ENCODE measurements around the gene GSK3A.

Gene GSK3A

GRCh38 chr19:42279902-42280814 is 37.8 kb upstream of the GSK3A start:
- peak; percentile 90 for DNase-seq

DNA sequence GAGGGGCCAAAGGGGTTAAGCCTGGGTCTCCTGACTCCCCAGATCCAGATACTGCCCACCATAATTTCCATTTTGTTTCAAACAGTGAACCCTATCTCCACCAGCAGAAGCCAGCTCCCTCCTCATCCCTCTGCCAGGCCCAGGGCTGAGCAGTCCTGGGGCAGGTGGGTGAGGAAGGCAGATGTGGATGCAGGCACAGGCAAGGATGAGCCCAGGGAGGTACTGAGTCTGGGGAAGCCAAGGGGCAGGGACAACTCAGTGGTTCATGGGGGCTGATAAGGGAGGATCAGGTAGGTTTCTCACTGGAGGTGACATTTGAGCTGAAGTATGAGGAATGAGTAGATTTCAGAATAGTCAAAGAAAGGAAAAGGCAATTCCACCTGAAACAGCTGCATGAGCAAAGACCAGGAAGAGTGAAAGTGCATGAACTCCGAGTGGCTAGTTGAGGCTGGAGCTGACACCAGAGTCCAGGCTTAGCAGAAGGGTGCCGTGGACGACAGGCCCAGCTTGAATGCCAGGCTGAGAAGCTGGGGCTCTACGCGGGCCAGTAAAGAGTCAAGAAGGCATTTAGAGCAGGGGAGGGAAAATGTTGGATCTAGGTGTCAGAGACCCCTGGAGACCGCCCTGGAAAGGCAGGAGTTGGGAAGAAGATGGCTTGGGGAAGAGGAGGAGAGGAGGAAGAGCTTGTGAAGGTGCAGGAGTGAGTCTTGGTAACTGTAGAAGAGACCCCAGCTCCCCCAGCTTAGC is 36.9 kb upstream of the GSK3A start:
- DNase-seq = no peak

DNA sequence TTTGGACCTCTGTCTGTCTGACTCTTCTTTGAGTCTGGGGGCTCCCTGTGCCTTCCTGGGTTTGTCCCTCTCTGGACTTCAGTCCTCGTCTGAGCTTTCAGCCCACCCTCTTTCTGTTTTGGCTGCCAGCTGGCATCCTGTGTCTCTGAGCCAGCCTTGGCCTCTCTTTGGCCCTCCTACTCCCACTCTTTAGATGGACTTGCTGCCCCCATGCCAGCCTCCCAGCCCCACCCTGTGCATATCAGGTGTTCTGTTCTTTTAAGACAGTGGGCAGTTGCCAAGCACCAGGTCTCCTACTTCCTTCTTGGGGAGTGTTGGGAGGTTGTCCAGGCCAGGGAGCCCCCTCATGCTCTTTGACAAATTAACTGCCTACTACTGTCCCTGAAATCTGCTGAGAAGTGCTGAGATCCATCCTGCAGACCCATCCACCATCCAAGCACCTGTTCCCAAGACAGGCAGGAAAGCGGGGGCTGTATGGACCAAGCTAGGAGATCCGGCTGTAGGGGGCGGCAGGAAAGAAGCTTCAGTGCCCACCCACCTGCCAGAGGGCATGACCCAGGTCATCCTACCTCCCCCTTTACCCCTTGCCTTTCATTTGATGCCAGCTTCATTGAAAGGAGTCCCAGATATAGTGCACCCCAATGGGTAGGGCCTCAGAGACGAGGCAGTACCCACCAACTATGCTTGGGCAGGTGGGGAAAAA is 36.2 kb upstream of the GSK3A start:
- DNase-seq = no peak

DNA sequence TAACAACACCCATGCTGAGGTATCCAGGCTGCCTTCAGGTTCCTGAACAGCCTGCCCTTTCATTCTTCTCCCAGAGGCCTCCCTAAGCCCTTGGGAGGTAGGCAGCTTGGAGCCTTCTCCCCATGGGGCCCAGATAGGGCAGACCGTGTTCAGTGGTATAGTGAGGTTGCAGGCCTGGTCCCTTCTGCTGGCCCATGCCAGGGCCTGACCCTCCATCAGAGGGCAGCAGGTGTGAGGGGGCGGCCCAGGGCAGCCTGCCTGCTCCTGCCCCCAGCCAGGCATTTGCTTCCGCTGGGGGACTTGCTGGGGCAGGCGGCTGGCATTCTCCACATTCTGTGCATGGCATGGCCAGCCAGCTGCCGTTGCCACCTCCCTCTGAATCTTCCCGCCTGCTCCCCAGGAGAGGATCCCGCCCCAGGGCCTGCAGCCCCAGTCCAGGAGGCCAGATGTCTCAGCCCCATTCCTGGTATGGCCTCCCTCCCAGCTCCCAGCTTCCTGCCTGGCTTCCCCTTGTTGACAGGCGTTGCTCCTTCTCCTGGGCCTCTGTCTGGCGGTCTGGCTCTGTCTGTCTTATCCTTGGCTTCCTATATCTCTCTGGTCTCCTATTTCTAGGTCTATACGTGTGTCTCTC is 35.5 kb upstream of the GSK3A start:
- DNase-seq = no peak

DNA sequence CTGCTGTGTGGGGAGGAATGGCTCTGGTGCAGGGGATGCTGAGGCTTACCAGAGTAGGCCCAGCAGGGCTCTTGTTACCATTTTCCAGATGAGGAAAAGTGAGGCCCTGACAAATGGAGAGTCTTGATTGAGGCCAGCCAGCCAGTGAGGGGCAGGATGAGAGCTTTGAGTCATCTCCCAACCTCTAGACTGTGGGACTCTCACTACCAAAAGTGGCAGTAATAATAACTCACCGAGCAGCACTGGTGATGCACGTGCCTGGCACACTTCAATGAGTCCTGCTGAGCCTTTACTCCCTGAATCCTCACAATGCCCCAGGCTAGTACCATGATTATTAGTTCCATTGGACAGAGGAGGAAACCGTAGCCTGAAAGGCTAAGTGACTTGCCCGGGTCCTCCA is 34.4 kb upstream of the GSK3A start:
- no peak for DNase-seq

- no peak for DNase-seq
These were observed 33.9 kb upstream of the GSK3A start for GRCh38 chr19:42276284-42276683.

DNA sequence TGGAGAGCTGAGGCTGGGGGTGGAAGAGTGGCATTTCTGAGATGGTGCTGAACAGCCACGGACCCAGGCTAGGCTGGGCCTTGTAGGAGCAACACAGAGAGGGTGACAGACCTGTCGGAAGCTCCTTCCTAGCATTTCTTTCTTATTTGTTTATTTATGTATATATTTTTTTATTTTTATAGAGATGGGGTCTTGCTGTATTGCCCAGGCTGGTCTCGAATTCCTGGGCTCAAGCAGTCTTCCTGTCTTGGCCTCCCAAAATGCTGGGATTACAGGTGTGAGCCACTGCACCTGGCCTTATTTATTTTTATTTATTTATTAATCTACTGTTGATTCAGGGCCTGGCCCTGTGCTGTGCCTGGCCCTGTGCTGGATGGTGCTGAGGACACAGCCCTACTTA is 33.1 kb upstream of the GSK3A start:
- no peak for DNase-seq

DNA sequence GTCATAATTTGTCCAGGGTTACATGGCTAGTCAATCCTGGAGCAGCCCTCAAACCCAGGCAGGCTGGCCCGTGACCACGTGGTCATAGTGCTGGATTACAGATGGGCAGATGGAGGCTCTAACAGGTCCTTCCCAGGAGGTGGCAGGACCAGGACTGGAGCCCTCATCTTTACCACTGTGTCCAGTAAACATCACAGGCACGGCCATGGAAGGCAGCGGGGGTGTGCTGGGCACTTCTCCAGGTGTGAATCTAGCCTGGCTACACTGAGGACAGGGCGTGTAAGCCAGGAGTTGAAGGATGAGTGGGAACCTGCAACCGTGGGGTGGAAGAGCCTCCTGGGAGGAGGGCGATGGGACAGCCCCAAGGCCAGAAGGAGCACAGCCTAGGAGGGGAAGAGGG is 32.7 kb upstream of the GSK3A start:
- DNase-seq = no peak

DNA sequence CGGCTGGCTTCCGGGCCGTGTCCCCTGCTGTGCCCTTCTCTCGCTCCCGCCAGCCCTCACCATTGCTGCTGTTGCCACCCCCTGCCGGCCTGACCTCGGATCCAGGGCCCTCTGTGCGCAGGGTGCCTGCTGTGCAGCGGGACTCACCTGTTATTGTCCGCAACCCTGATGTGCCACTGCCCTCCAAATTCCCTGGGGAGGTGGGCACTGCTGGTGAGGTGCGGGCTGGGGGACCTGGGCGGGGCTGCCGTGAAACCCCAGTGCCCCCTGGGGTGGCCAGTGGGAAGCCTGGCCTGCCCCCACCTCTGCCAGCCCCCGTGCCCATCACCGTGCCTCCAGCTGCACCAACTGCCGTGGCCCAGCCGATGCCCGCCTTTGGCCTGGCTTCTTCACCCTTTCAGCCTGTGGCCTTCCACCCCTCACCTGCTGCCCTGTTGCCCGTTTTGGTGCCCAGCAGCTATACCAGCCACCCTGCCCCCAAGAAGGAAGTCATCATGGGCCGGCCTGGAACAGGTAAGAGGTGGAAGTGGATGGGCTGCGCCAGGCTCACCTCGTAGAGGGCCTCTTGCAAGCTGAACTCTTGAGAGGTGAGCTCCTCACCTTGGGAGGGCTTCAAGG is 31.8 kb upstream of the GSK3A start:
- DNase-seq = no peak

DNA sequence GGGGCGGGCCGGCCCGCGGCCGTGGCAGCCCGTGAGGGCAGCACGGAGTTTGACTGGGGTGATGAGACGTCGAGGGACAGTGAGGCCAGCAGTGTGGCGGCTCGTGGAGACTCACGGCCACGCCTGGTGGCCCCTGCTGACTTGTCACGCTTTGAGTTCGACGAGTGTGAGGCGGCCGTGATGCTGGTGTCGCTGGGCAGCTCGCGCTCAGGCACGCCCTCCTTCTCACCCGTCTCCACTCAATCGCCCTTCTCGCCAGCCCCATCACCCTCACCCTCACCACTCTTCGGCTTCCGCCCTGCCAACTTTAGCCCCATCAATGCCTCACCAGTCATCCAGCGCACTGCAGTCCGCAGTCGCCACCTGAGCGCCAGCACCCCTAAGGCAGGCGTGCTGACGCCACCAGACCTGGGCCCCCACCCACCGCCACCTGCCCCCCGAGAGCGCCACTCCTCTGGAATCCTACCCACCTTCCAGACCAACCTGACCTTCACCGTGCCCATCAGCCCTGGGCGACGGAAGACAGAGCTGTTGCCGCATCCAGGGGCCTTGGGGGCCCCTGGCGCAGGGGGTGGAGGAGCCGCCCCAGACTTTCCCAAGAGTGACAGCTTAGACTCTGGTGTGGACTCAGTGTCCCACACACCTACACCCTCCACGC is 31.1 kb upstream of the GSK3A start:
- DNase-seq = no peak

- no peak for DNase-seq
These were observed 30.6 kb upstream of the GSK3A start for GRCh38 chr19:42272989-42273406.

DNA sequence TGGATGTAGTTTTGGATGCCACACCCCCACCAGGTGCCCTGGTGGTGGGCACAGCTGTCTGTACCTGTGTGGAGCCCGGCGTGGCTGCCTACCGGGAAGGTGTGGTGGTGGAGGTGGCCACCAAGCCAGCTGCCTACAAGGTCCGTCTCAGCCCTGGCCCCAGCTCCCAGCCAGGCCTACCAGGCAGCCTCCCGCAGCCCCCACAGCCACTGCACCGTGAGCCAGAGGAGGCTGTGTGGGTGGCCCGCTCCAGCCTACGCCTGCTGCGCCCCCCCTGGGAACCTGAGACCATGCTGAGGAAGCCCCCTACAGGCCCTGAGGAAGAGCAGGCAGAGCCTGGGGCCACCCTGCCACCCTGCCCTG is 30.1 kb upstream of the GSK3A start:
- DNase-seq = no peak

- no peak for DNase-seq
These were observed 29.6 kb upstream of the GSK3A start for GRCh38 chr19:42271861-42272534.

DNA sequence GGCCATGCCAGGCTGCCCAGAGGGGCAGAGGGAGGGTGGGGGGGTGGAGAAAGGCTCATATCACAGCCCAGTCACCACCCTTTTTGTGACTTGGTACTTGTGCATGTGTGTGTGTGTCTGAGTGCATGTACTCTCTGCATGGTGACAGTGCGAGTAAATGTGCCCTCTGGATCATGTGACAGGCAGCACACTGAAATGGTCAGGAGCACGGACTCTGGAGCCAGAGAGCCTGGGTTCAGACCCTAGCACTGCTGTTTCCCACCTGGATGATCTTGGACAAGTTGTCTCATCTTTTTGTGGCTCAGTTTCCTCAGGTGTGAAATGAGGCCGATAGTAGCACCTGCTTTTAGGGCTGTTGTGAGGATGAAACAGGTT is 28.6 kb upstream of the GSK3A start:
- DNase-seq = no peak

DNA sequence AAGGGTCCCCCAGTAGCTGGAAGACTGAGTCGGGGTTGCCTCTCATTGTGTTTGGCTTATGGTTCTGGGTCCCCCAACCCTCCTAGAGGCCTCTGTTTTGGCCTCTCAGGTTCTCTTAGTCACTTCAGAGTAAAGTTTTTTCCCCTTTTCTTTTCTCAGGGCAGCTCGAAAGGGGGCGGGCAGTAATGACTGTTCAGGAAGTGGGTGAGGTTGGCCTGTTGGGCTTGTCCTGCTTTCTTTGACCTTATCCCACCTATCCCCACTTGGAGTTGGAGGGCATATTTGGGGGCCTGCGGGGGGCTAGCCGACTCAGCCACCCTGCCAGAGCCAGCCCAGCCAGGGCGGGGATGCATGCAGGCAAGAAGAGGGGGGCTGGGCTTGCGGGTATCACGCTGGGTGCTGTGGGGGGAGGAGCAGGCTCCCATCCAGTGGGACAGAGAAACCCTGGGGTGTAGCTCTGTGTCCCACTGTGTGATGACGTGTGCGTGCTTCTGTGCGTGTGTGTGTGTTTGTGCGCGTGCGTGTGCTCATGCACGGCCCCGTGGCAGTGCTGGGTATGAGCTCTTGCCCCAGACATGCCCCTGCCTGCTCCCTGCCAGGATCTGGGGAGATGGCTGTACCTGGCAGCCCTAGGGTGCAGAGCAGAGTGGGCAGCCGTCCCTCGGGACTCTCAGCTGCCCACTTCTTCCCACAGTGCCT is 28.1 kb upstream of the GSK3A start:
- DNase-seq = peak; percentile 41

- DNase-seq = no peak
These were observed 27.3 kb upstream of the GSK3A start for GRCh38 chr19:42269478-42270345.

GRCh38 chr19:42268704-42269477 is 26.5 kb upstream of the GSK3A start, which contains the start of gene CIC:
CIC (plus strand) TSS chr19:42269252; CDS start chr19:42271784, 2,532 bp downstream.
- peak; percentile 99 for DNase-seq

- peak; percentile 99 for DNase-seq
These were observed 25.8 kb upstream of the GSK3A start for GRCh38 chr19:42268142-42268703.

Measured in NK-92 treated with Interleukin-12 subunit alpha and Interleukin-12 subunit beta, amount 100 ng/mL, for 24 hours (cell line).